CD14-positive monocyte (primary cell): Measurements from ENCODE around the gene MBP. TPM values are rescaled to one million over a fixed set of nuclear protein-coding genes. Genes with fewer than 3 reads are reported as not detected.
A peak's percentile ranks its signal among the peaks of the same experiment; 100 is the strongest.

Source experiments
- DNase-seq, 3 donors: peaks; one replicate each; pipeline ENCODE4 v3.0.0-alpha.2; 2011 to 2022
- H2AFZ ChIP-seq: 2 replicates; pipeline ENCODE4 v1.6.0; 2012; ENCODE audit warnings: mild to moderate bottlenecking, low read depth, low read length, inconsistent platforms; ENCODE audit not compliant: insufficient read depth, poor library complexity, severe bottlenecking
- H3K27ac ChIP-seq, 2 donors: 1 replicate in 1 of 2; 2 replicates in 1 of 2; pipeline ENCODE4 v1.5.1; 2012 to 2013; ENCODE audit warnings: low read length in 2 of 2, control low read depth in 1 of 2, inconsistent platforms in 1 of 2, low read depth in 1 of 2, mild to moderate bottlenecking in 1 of 2
- H3K27me3 ChIP-seq, 2 donors: one replicate each; pipeline versions ENCODE4 v1.6.0 to v1.6.1; 2011 to 2013; ENCODE audit warnings: low read length in 2 of 2; ENCODE audit not compliant: control insufficient read depth in 2 of 2, insufficient read depth in 2 of 2
- H3K36me3 ChIP-seq, 2 donors: replicated peaks in 1 of 2; 1 replicate in 1 of 2; 2 replicates in 1 of 2; pipeline versions ENCODE4 v1.5.1 to v1.6.1; 2012 to 2013; ENCODE audit warnings: low read length in 2 of 2, control low read depth in 1 of 2, inconsistent platforms in 1 of 2, mild to moderate bottlenecking in 1 of 2; ENCODE audit not compliant: insufficient read depth in 2 of 2, control insufficient read depth in 1 of 2
- H3K4me1 ChIP-seq, 2 donors: 1 replicate in 1 of 2; 2 replicates in 1 of 2; pipeline versions ENCODE4 v1.5.1 to v1.6.1; 2012 to 2013; ENCODE audit warnings: low read length in 2 of 2, control low read depth in 1 of 2, inconsistent platforms in 1 of 2, mild to moderate bottlenecking in 1 of 2, moderate library complexity in 1 of 2; ENCODE audit not compliant: insufficient read depth in 2 of 2, control insufficient read depth in 1 of 2
- H3K4me2 ChIP-seq: replicated peaks from 2 replicates; pipeline ENCODE3; 2012; ENCODE audit warnings: low read length, moderate library complexity, mild to moderate bottlenecking; ENCODE audit not compliant: poor library complexity, severe bottlenecking; ENCODE audit errors: extremely low read depth
- H3K4me3 ChIP-seq, 3 experiments: fragments of 200-600 bp in 1 of 3; sonication (generic) in 1 of 3; replicated peaks in 1 of 3; 1 replicate in 2 of 3; 2 replicates in 1 of 3; pipeline ENCODE4 v1.5.1; 2011 to 2013; ENCODE audit warnings: low read length in 3 of 3, mild to moderate bottlenecking in 3 of 3, control low read depth in 2 of 3, low read depth in 2 of 3, inconsistent platforms in 1 of 3, moderate library complexity in 1 of 3
- H3K79me2 ChIP-seq: 2 replicates; pipeline ENCODE4 v1.6.0; 2012; ENCODE audit warnings: mild to moderate bottlenecking, control low read depth, inconsistent platforms, low read length, moderate library complexity; ENCODE audit not compliant: insufficient read depth
- H3K9ac ChIP-seq: 2 replicates; pipeline ENCODE4 v1.6.0; 2017; ENCODE audit warnings: low read length, mild to moderate bottlenecking; ENCODE audit not compliant: insufficient read depth, poor library complexity, severe bottlenecking
- H3K9me3 ChIP-seq, 2 donors: replicated peaks in 1 of 2; 1 replicate in 1 of 2; 2 replicates in 1 of 2; pipeline versions ENCODE4 v1.5.1 to v1.6.1; 2012 to 2013; ENCODE audit warnings: low read length in 2 of 2, control low read depth in 1 of 2; ENCODE audit not compliant: control insufficient read depth in 1 of 2, insufficient read depth in 1 of 2
- H4K20me1 ChIP-seq: 2 replicates; pipeline ENCODE4 v1.6.0; 2012; ENCODE audit warnings: mild to moderate bottlenecking, low read length, control low read depth, moderate library complexity; ENCODE audit not compliant: insufficient read depth
- H3K27ac Mint-ChIP-seq, 7 donors: one replicate each; pipeline ENCODE4 v1.8.0; 2020; ENCODE audit warnings: mild to moderate bottlenecking in 7 of 7, mixed read lengths in 7 of 7, moderate library complexity in 6 of 7, inconsistent platforms in 2 of 7
- H3K27me3 Mint-ChIP-seq, 3 donors: one replicate each; pipeline ENCODE4 v1.8.0; 2021 to 2022; ENCODE audit warnings: low read depth in 3 of 3, mild to moderate bottlenecking in 3 of 3, mixed read lengths in 3 of 3, moderate library complexity in 3 of 3, inconsistent platforms in 1 of 3
- H3K36me3 Mint-ChIP-seq, 2 donors: one replicate each; pipeline ENCODE4 v1.8.0; 2020; ENCODE audit warnings: mixed read lengths in 2 of 2, inconsistent platforms in 1 of 2, mild to moderate bottlenecking in 1 of 2
- H3K4me1 Mint-ChIP-seq: one replicate; pipeline ENCODE4 v1.8.0; 2020; ENCODE audit warnings: mild to moderate bottlenecking, mixed read lengths
- H3K4me3 Mint-ChIP-seq, 2 donors: one replicate each; pipeline ENCODE4 v1.8.0; 2020; ENCODE audit warnings: mild to moderate bottlenecking in 2 of 2, mixed read lengths in 2 of 2, moderate library complexity in 1 of 2
- H3K9me3 Mint-ChIP-seq, 7 donors: one replicate each; pipeline ENCODE4 v1.8.0; 2020 to 2022; ENCODE audit warnings: mixed read lengths in 7 of 7, mild to moderate bottlenecking in 6 of 7, moderate library complexity in 6 of 7, inconsistent platforms in 2 of 7
- CTCF ChIP-seq: fragments of 200-600 bp; IDR thresholded peaks from one replicate; pipeline ENCODE4 v1.8.0; 2022; ENCODE audit warnings: antibody characterized with exemption, mild to moderate bottlenecking
- WGBS: methylation state at CpG from one replicate; pipeline ENCODE4 v1.1.5; 2013; ENCODE audit warnings: missing lambda C conversion rate; ENCODE audit not compliant: insufficient coverage; 5-methylcytosine and 5-hydroxymethylcytosine counted together
- intact Hi-C, 2 donors: fragments of 100-400 bp; cut with micrococcal nuclease; formaldehyde crosslinking; loops; one replicate each; pipeline versions ENCODE4 v1.15.0 to v1.15.1; 2023
- polyA plus RNA-seq, 3 donors: library from polyadenylated mRNA; depleted of rRNA in 1 of 3; unstranded in 2 of 3; stranded (reverse) in 1 of 3; fragments of 300-500 nt in 2 of 3; fragments of >200 nt in 1 of 3; fragmentation: Illumina TruSeq in 2 of 3; gene quantifications; 1 replicate in 2 of 3; 2 replicates in 1 of 3; pipeline ENCODE4 v1.2.3, GENCODE V29; 2012 to 2021

Gene MBP
- polyA plus RNA-seq, 3 donors: 47.7 to 81.0 (median 50.4) TPM

- Histone ChIP-seq H3K4me2 (no peak overlapping the region), H4K20me1 (no peaks in the 10 kb centered on the region), H3K27ac (peak overlapping the region in 1 of 2 donors; percentile 48), H3K27me3 (no peaks in the 10 kb centered on the region), H3K79me2 (peaks cover 91% of the 10 kb centered on the region), H3K4me3 (no peak overlapping the region), H3K36me3 (peaks cover 19 to 55% of the 10 kb centered on the region in 2 donors), H3K9ac (no peak overlapping the region), H2AFZ (no peak overlapping the region), H3K4me1 (peaks cover 32 to 35% of the 10 kb centered on the region in 2 donors), H3K9me3 (no peaks in the 10 kb centered on the region)
- peaks cover 0 to 4% (median 0%) of the 10 kb centered on the region in 3 donors for H3K27me3 Mint-ChIP-seq
- intact Hi-C loops: no loop called here
- DNase-seq: peak in 2 of 3 donors; percentile 34 to 60
- no peaks in the 10 kb centered on the region for H3K9me3 Mint-ChIP-seq
- peaks cover 53 to 61% of the 10 kb centered on the region in 2 donors for H3K36me3 Mint-ChIP-seq
- peaks cover 60% of the 10 kb centered on the region for H3K4me1 Mint-ChIP-seq
- TF ChIP-seq CTCF: no peak
- peak overlapping the region; percentile 3 to 86 (median 41) for H3K27ac Mint-ChIP-seq
- H3K4me3 Mint-ChIP-seq: no peak overlapping the region
- 89% methylated on average over 12 of the region's 16 CpGs for WGBS
These were observed 54.5 kb downstream of the MBP start for GRCh38 chr18:77077941-77078689.

GRCh38 chr18:77077401-77077800 is 55.2 kb downstream of the MBP start:
- H2AFZ ChIP-seq: no peak overlapping the region
- Mint-ChIP-seq H3K36me3 (peaks cover 53 to 61% of the 10 kb centered on the region in 2 donors), H3K4me1 (peaks cover 53% of the 10 kb centered on the region), H3K27me3 (peaks cover 0 to 7% (median 0%) of the 10 kb centered on the region in 3 donors), H3K27ac (peak overlapping the region in 2 of 7 donors; percentile 71 to 81), H3K9me3 (no peaks in the 10 kb centered on the region), H3K4me3 (no peak overlapping the region)
- H3K79me2 ChIP-seq: peaks cover 90% of the 10 kb centered on the region
- H3K27ac ChIP-seq: peak overlapping the region in 1 of 2 donors; percentile 48
- H3K27me3 ChIP-seq: no peaks in the 10 kb centered on the region
- H3K9me3 ChIP-seq: no peaks in the 10 kb centered on the region
- H3K9ac ChIP-seq: no peak overlapping the region
- no peak overlapping the region for H3K4me3 ChIP-seq
- no peaks in the 10 kb centered on the region for H4K20me1 ChIP-seq
- no peak overlapping the region for H3K4me2 ChIP-seq
- no peak for TF ChIP-seq CTCF
- WGBS: 96% methylated on average over 6 of the region's 7 CpGs
- no peak for DNase-seq
- intact Hi-C loops: no loop called here
- peaks cover 25 to 28% of the 10 kb centered on the region in 2 donors for H3K4me1 ChIP-seq
- peaks cover 19 to 60% of the 10 kb centered on the region in 2 donors for H3K36me3 ChIP-seq
